Stimulated activated CD4-positive, alpha-beta T cell treated with anti-CD3 and anti-CD28 coated beads, Interleukin-15, amount 100 ng/mL, for 48 hours (primary cell): ENCODE data around the gene RAB14.

Experiments used
- DNase-seq, 2 donors: peaks; one replicate each; pipeline ENCODE4 v3.0.0-alpha.2; 2020; ENCODE audit warnings: low read depth in 2 of 2

Gene RAB14

DNA sequence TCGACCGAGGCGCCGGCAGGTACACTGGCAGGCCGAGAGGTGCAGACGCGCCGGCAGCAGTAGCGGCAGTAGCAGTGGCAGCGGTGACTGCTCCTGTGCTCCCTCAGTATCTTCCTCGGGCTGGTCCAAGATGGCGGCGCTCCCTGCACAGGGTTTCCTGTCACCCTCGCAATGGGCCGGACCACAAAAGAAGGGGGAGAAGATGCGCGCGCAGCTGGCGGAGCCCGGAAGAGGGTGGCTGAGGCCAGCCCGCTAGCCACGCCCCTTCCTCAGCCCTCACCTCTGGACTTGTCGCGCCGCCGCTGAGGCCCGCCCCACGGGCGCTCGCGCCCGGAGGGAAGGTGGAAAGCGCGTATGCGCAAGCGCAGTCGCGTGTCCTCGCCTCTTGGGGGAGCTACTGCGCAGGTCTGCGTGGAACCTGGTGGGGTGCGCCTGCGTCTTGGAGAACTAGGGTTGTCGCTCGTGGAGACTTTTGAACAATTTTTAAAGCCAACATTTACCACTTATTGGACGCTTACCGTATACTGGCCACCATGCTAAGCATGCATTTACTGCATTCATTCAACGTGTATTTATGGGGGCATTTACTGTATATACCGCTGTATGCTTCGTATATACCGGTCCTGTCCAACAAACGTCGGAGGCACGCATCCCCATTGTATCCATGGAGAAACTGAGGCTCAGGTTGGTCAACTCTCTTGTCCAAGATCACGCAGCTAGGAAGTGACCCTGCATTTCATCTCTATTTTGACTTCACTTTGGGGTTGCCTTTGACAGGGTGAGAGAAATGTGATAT is at the start of gene RAB14:
Gene RAB14 (minus strand): TSS at position 132 of the 796 bp plus-strand sequence. CDS start 8,457 bp downstream, outside the sequence.
- peak; percentile 100 for DNase-seq

- no peak for DNase-seq
These were observed 47.9 kb upstream of the RAB14 start for GRCh38 chr9:121249563-121249962.

DNA sequence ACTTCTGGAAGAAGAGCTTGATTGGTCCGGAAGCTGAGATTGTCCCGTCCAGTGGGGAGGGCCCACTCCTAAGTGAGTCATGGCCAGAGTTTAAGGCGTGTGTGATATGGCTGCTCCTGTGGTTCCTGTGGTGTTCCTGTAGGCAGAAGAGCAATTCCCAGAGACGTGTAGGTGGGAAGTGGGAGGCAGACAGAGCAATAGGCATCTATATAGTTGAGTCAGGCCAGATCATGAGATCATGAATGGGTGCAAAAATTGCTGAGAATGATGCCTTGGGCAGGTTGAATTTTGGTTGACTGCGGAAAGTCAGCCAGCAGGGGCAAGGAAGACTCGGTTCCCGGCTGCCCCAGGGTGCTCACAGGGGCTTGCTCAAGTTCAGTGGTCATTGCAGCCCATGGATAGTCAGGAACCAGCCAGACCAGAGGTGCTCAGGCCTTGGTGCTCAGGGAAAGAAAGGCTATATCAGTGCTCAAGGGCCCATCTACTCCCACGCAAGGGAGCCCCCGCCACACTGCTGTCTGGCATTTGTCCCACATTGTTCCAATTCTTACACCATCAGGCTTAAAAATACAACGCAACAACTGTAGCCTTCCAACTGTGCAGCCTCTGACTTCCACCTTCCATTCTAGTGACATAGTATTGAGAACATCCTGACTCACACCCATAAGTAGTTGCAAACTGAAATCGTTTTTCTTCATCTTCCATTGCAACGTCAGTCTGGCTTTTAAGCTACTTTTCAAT is 45.3 kb upstream of the RAB14 start:
- DNase-seq = no peak

- DNase-seq = no peak
These were observed 41.3 kb upstream of the RAB14 start for GRCh38 chr9:121242959-121243346.

GRCh38 chr9:121242219-121242958 is 40.7 kb upstream of the RAB14 start:
- no peak for DNase-seq

DNA sequence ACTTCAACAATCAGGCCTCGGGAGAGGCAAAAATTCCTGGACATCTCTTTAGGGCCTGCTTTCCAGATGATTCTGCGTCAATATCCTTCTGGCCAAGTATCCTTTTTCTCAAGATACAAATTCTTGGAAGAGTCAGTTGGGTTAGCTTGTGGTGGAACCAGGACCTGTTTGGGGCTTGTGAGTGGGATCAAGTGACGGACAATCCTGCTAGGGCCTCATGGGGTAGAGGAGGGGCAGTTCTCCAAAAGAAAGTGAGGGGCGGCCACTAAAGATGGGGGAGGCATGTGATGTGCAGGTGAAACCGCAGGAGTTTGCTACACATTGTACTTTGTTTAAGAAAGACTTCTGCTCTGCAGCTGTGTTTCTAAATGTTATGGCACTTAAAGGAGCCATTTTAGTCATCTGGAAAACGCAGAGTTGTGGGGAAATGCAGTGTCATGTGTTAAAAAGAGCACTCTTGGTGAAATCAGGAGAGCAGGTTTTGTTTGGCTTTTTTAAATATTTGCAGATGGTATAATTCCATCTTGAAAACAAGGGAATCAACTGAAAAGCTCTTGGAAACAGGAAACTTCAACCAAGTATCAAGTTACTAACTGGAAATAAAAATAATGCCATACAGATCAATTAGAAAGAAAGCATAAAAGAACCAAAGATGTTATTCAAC is 38.9 kb upstream of the RAB14 start:
- DNase-seq = no peak

- DNase-seq = no peak
These were observed 38.2 kb upstream of the RAB14 start for GRCh38 chr9:121239851-121240250.

- no peak for DNase-seq
These were observed 37.4 kb upstream of the RAB14 start for GRCh38 chr9:121239071-121239470.

- DNase-seq = no peak
These were observed 36.2 kb upstream of the RAB14 start for GRCh38 chr9:121237916-121238315.

- DNase-seq = no peak
These were observed 33.8 kb upstream of the RAB14 start for GRCh38 chr9:121235512-121235911.

DNA sequence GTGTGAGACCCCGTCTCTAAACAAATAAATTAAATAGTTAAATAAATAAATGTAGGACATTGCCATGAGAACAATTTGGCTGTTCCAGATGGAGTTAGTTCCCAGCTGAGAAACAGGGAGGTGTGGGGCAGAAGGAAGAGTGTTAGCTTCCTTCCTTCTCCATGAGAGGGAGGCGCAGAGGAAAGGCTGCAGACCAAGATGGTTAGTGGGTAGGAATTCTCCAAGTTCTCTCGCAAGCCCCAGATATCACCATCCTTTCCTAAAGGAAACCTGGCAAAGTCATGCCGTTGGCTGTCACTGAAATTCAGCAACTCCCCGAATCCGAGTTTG is 33.1 kb upstream of the RAB14 start:
- DNase-seq = no peak

- DNase-seq = no peak
These were observed 32.5 kb upstream of the RAB14 start for GRCh38 chr9:121233906-121234831.

DNA sequence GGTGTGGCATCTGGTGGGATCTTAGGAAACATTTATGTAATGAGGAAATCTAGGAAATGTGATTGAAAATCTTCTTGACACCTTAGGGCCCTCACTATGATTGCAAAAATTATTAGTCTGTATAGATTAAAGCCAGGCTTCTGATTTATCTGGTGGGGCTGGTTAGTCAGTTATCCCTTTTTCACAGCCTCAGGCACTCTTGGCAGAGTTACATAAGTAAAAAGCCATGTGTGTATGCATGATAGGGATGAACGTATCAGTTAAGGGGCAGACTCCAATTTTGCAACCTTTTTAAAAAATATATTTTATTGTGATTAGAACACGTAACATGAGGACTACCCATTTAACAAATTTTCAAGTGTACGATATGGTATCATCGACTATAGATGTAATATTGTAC is 30.6 kb upstream of the RAB14 start:
- DNase-seq = no peak

DNA sequence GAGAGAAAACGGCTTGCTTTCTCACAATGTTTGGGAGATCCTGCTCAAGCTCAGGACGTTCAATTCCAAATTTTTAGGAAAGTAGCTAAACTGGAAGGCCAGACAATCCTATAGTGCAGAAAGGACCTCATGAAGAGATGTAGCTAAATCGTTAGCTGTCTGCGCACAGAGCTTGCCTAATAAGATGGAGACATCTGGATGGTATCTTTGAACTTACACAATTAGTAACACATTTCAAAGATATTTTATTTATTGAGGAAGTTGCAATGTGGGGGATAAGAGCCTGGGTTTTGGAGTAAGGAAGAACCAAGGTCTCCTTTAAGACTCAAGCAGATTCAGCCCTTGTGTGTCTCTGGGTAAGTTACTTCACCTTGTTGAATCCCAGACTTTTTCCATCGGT is 28.6 kb upstream of the RAB14 start:
- DNase-seq = no peak

GRCh38 chr9:121227862-121228261 is 26.2 kb upstream of the RAB14 start:
- DNase-seq = no peak

- no peak for DNase-seq
These were observed 24.5 kb upstream of the RAB14 start for GRCh38 chr9:121226175-121226574.

GRCh38 chr9:121225240-121225639 is 23.6 kb upstream of the RAB14 start:
- DNase-seq = no peak

- DNase-seq = no peak
These were observed 21.0 kb upstream of the RAB14 start for GRCh38 chr9:121222524-121223171.

DNA sequence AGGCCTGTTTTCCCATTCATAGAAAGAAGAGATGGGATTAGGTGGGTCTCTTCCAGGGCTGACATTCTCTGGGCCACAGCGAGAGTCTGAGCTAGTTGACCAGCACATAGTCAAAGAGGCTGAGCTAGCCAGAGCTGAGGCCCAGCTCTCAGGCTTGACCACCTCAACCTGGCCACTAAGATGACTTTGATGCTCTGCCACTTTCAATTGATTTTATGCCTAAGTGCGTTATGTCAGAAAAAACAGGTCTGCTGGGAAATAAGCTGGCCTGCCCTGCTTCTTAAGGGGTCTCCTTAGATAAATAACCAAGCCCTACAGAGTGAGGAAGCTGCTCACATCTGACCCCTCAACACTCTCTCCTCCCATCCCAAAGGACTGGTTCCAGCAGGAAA is 20.0 kb upstream of the RAB14 start:
- DNase-seq = no peak

GRCh38 chr9:121220996-121221663 is 19.5 kb upstream of the RAB14 start:
- DNase-seq = no peak
